IPS DF 6.9 (cell line): ENCODE data around the gene VSIG4.
"Not testable (repeated sequence)": the region's sequence is repeated elsewhere in the genome, so short reads cannot be mapped to it uniquely, and the experiment has no call there.

Source experiments
- DNase-seq: peaks from one replicate; pipeline ENCODE4 v3.0.0-alpha.2; 2013; ENCODE audit warnings: low read depth, low spot score
- H3K27ac ChIP-seq: one replicate; pipeline ENCODE4 v1.5.1; 2013; ENCODE audit warnings: low read length, control low read depth
- H3K27me3 ChIP-seq: 2 replicates; pipeline ENCODE4 v1.6.1; 2013; ENCODE audit warnings: mild to moderate bottlenecking, low read length; ENCODE audit not compliant: control insufficient read depth, insufficient read depth
- H3K36me3 ChIP-seq: 2 replicates; pipeline ENCODE4 v1.6.1; 2013; ENCODE audit warnings: low read length; ENCODE audit not compliant: control insufficient read depth, insufficient read depth
- H3K4me1 ChIP-seq: 2 replicates; pipeline ENCODE4 v1.6.1; 2013; ENCODE audit warnings: low read length; ENCODE audit not compliant: control insufficient read depth, insufficient read depth
- H3K4me3 ChIP-seq: 2 replicates; pipeline ENCODE4 v1.5.1; 2013; ENCODE audit warnings: mild to moderate bottlenecking, low read length
- H3K9me3 ChIP-seq: 2 replicates; pipeline ENCODE4 v1.6.1; 2013; ENCODE audit warnings: low read length, inconsistent platforms; ENCODE audit not compliant: control insufficient read depth, insufficient read depth
- WGBS: extraction: QIAGEN DNeasy Blood & Tissue Kit; methylation state at CpG from one replicate; pipeline ENCODE4 v1.1.7; 2013; ENCODE audit warnings: mixed read lengths, missing lambda C conversion rate; ENCODE audit not compliant: insufficient read length, insufficient coverage; 5-methylcytosine and 5-hydroxymethylcytosine counted together

Gene VSIG4, protein sequence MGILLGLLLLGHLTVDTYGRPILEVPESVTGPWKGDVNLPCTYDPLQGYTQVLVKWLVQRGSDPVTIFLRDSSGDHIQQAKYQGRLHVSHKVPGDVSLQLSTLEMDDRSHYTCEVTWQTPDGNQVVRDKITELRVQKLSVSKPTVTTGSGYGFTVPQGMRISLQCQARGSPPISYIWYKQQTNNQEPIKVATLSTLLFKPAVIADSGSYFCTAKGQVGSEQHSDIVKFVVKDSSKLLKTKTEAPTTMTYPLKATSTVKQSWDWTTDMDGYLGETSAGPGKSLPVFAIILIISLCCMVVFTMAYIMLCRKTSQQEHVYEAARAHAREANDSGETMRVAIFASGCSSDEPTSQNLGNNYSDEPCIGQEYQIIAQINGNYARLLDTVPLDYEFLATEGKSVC

DNA sequence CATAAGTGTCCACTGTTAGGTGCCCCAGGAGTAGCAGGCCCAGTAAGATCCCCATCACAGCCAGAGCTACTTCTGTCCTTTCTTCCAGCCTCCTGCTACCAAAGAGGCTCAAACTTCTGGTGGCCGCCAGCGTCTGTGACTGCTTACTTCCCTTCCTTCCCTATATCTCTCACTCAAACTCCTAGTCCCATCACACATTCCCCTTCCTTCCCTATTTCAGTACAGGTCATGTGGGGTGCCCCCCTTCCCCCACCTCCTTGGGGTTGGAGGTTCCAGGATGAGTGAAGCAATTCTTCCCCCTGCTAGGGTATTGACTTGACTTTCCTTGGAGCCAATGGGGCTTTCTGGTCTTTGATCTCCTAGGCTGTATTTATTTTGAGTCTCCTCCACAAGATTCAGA lies at the start of gene VSIG4:
TSS of gene VSIG4 (minus strand) at position 137 of the 400 bp plus-strand sequence. CDS start at position 55, 82 bp downstream.
- WGBS: no CpG with 5 or more reads among the region's 2 CpGs
- no peak for DNase-seq
- Histone ChIP-seq H3K27ac (no peak within 1 kb of the TSS), H3K36me3 (no peaks in the 10 kb centered on the region), H3K4me1 (no peaks in the 10 kb centered on the region), H3K9me3 (no peaks in the 10 kb centered on the region), H3K4me3 (no peak within 1 kb of the TSS), H3K27me3 (no peaks in the 10 kb centered on the region)

DNA sequence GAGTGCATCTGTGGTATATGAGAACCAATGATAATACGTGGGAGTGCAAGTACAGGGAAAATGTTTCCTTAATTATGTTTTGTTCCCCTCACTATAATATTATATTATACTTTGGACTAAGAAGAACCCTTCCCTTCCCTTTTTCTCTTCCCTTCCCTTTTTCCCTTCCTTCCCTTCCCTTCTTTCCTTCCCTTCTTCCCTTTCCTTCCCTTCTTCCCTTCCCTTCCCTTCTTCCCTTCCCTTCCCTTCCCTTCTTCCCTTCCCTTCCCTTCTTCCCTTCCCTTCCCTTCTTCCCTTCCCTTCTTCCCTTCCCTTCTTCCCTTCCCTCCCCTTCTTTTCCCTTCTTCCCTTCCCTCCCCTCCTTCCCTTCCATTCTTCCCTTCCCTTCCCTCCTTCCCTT lies 36.9 kb upstream of the VSIG4 start:
- Histone ChIP-seq H3K27ac (no peak overlapping the region), H3K9me3 (no peaks in the 10 kb centered on the region), H3K4me1 (no peaks in the 10 kb centered on the region), H3K4me3 (no peak overlapping the region), H3K36me3 (no peaks in the 10 kb centered on the region), H3K27me3 (no peaks in the 10 kb centered on the region)
- no peak for DNase-seq
- no CpG with 5 or more reads among the region's 1 CpG for WGBS

DNA sequence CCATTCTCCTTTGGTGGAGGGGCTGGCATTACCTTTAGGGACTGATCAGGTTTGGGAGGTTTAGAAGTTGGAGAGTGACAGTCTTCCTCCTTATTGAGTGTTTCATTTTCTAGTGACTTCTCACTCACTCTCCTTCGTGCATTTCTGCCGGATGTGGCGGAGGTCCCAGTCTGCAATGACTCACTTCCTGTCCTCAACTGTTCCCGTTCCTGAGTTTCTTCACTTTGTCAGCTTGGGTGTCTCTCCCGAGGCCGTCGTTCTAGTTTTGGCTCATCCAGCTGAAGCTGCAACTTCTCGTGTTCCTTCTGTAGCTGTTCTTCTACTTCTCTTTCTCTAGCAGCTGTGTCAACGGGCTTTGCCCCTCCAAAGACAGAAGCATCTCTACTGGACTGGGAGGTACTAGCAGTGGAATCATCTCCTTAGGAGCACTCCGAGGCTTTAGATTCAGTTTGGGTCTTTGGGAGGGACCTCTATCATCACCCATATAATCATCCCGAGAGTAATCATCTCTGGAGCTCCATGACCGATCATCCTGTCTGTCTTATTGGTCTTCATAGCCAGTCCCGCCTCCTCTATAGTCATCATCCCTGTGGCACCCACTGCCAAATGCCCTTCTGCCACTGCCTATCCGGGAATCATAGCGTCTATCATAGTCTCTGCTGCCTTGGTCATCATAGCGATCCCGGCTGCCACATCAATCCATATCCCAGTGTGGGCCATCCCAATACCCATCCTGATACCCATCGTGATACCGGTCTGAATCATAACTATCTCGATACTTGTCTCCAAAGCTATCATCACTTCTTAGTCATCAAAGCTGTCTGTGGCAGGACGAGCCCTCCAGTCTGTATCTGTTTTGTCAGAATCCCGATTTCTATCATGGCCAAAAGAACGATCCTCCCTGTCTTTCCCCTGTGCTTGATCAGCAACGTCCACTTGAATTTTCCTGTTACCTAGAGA lies 35.3 kb upstream of the VSIG4 start:
- no peaks in the 10 kb centered on the region for H3K4me1 ChIP-seq
- no peaks in the 10 kb centered on the region for H3K36me3 ChIP-seq
- no peak overlapping the region for H3K27ac ChIP-seq
- DNase-seq: no peak
- no peaks in the 10 kb centered on the region for H3K9me3 ChIP-seq
- no peaks in the 10 kb centered on the region for H3K27me3 ChIP-seq
- H3K4me3 ChIP-seq: no peak overlapping the region
- WGBS: no CpG with 5 or more reads among the region's 24 CpGs

DNA sequence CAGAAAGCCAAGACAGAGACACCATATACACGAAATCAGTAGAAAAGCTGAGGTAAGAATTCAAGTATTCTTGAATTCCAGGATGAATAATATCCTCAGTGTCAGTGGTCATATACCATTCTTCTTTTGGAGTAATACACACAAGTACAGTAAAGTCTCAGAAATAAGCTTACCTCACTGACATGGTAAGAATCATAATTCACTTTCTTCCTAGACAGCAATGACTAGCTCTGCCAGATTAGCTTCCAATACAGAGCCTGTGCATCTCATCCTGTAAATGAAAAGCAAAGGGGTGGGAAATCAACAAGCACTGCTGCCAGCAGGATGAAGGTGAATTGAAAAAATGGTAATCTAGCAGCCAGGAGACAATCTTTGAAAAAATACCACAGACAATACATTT lies 31.2 kb upstream of the VSIG4 start:
- Histone ChIP-seq H3K9me3 (no peaks in the 10 kb centered on the region), H3K27me3 (no peaks in the 10 kb centered on the region), H3K36me3 (no peaks in the 10 kb centered on the region), H3K4me1 (no peaks in the 10 kb centered on the region), H3K4me3 (no peak overlapping the region), H3K27ac (no peak overlapping the region)
- DNase-seq: no peak
- WGBS: no CpG with 5 or more reads among the region's 1 CpG

DNA sequence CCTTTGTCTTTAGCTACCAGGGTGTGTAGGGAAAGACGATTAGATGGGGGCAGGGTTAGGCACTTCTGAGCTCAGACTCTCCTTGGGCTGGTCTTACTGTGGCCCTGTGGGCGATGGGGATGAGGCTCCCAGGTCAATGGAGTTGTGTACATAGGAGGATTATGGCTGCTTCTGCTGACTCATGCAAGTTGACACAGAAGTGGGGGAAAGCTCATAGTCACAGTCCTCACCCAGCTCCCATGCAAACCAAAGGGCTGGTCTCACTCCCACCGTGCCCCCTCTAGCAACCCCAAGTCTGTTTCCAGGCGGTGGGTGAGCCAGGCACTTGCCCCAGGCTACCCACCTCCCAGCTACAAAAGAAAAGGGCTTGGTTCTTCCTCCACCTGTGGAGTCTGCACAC lies 24.4 kb upstream of the VSIG4 start:
- Histone ChIP-seq H3K27me3 (no peaks in the 10 kb centered on the region), H3K36me3 (no peaks in the 10 kb centered on the region), H3K9me3 (no peaks in the 10 kb centered on the region), H3K4me3 (no peak overlapping the region), H3K27ac (no peak overlapping the region), H3K4me1 (no peaks in the 10 kb centered on the region)
- WGBS: no CpG with 5 or more reads among the region's 4 CpGs
- no peak for DNase-seq

DNA sequence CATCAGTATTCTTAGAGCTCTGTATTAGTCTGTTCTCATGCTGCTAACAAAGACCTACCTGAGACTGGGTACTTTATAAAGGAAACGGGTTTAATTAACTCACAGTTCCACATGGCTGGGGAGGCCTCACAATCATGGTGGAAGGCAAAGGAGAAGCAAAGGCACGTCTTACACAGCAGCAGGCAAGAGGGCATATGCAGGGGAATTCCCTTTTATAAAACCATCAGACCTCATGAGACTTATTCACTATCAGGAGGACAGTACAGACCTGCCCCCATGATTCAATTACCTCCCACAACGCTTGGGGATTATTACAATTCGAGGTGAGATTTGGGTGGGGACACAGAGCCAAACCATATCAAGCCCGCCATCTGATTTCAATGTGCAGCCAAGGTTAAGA lies 17.1 kb upstream of the VSIG4 start:
- H3K27me3 ChIP-seq, H3K9me3 ChIP-seq, H3K4me3 ChIP-seq, DNase-seq, H3K4me1 ChIP-seq, H3K36me3 ChIP-seq, H3K27ac ChIP-seq: not testable (repeated sequence)
- WGBS: no CpG with 5 or more reads among the region's 5 CpGs

DNA sequence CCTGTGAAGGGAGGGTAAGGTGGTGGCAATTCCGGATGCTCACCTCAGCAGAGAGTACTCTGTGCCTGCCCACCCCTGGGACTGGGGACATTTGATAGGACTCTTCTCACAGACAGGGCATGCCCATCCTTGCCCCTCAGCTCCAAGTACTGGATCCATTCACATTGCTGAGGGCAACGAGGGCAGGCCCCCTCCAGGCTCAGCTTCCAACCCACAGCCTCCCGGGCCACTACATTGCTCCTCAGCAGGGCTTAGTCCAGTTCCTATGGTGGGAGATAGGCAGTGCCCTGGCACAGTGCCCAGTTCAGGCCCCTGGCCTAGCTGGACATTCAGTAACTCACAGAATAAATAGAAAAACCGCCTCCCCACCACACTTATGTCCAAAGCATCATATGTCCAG lies 15.1 kb upstream of the VSIG4 start:
- H3K9me3 ChIP-seq: no peaks in the 10 kb centered on the region
- no peaks in the 10 kb centered on the region for H3K36me3 ChIP-seq
- H3K4me1 ChIP-seq: no peaks in the 10 kb centered on the region
- no peak overlapping the region for H3K27ac ChIP-seq
- H3K27me3 ChIP-seq: no peaks in the 10 kb centered on the region
- DNase-seq: no peak
- WGBS: no CpG with 5 or more reads among the region's 4 CpGs
- H3K4me3 ChIP-seq: no peak overlapping the region

DNA sequence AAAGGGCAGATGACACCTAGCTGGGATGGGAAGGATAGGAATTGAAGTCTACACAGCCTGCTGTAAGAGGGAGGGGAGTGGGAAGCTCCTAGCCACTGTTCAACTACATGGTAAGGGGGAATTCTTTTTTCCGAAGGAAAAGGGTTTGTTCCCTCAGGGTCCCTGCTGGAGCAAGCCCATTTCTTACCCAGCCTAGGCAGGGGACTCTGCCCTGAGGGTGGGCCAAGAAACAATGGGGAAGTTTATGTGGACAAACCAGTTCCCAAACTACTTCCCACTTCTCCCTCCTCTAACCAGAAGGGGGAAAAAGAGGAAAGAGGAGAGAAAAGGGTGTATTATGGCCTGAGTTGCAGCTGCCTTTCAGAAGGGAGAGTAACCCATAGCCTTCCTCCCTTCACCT lies 13.5 kb upstream of the VSIG4 start:
- no peak for DNase-seq
- WGBS: no CpG with 5 or more reads among the region's 1 CpG
- Histone ChIP-seq H3K36me3 (no peaks in the 10 kb centered on the region), H3K9me3 (no peaks in the 10 kb centered on the region), H3K4me3 (no peak overlapping the region), H3K4me1 (no peaks in the 10 kb centered on the region), H3K27ac (no peak overlapping the region), H3K27me3 (no peaks in the 10 kb centered on the region)

DNA sequence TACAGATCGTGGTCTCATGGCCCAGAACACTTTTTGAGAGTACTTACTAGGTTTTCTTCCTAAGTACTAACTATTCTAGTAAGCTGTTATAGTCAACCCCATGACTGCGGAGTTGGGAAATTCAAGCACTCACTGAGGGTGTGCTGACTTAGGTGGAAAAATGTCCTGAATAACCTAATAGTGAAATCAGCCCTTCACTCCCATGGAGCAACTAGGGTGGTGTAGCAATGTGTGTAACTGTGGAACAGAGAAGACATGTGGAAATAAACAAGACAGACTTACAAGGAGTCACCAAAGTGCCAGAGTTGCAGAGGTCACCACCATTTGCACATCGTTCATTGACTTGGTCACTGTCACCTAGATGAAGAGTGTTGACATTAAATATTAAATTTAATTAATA lies 12.1 kb upstream of the VSIG4 start:
- H3K27ac ChIP-seq: no peak overlapping the region
- H3K4me3 ChIP-seq: no peak overlapping the region
- no peak for DNase-seq
- no CpG with 5 or more reads among the region's 3 CpGs for WGBS
- H3K9me3 ChIP-seq: no peaks in the 10 kb centered on the region
- H3K27me3 ChIP-seq: no peaks in the 10 kb centered on the region
- no peaks in the 10 kb centered on the region for H3K36me3 ChIP-seq
- no peaks in the 10 kb centered on the region for H3K4me1 ChIP-seq

DNA sequence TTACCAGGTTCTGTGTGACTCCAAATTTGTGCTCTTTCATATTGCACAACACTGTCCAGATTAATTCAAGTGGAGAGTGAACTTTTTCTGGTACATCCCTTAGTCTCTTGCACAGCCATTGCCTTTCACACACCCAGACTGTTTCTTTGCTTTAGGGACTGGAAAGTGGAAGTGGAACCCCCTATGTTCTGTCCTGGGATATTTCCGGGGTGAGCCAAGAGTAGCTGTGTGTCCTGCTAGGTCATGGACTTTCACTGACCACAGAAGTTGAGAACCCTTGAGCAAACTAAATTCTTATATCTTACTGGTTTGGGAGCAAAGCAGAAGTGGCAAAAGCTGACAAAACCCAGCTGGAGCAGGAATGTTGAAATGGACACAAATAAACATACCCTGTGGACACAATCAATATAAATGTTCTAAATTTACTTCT lies 10.3 kb upstream of the VSIG4 start:
- WGBS: no CpG with 5 or more reads among the region's 1 CpG
- Histone ChIP-seq H3K4me3 (no peak overlapping the region), H3K27ac (no peak overlapping the region), H3K9me3 (no peaks in the 10 kb centered on the region), H3K27me3 (no peaks in the 10 kb centered on the region), H3K4me1 (no peaks in the 10 kb centered on the region), H3K36me3 (no peaks in the 10 kb centered on the region)
- no peak for DNase-seq
